Central memory CD4-positive, alpha-beta T cell (primary cell): Measurements from ENCODE around the gene FGFR2.

Experiments
- DNase-seq: peaks from one replicate; pipeline ENCODE4 v3.0.0; 2022

The FGFR2 gene

GRCh38 chr10:121442086-121442935, 155.9 kb downstream of the FGFR2 start:
- no peak for DNase-seq

- no peak for DNase-seq
Observed at GRCh38 chr10:121440461-121440860, 157.8 kb downstream of the FGFR2 start.

GRCh38 chr10:121438333-121438732, 159.9 kb downstream of the FGFR2 start:
- no peak for DNase-seq

- DNase-seq: no peak
Observed at GRCh38 chr10:121437596-121437995, 160.6 kb downstream of the FGFR2 start.

- DNase-seq: no peak
Observed at GRCh38 chr10:121436630-121437341, 161.5 kb downstream of the FGFR2 start.

GRCh38 chr10:121436281-121436629, 162.0 kb downstream of the FGFR2 start:
- DNase-seq: no peak

- DNase-seq: no peak
Observed at GRCh38 chr10:121435099-121435875, 163.0 kb downstream of the FGFR2 start.

- no peak for DNase-seq
Observed at GRCh38 chr10:121433965-121434364, 164.3 kb downstream of the FGFR2 start.

GRCh38 chr10:121428867-121429266, 169.4 kb downstream of the FGFR2 start:
- DNase-seq: no peak
